GM19452 (cell line): ENCODE measurements around the gene USP36.

Experiments used
- ATAC-seq: cut with Tn5 transposase; IDR thresholded peaks from one replicate; pipeline ENCODE4 v1.9.1; 2021; ENCODE audit not compliant: unreplicated experiment

Gene USP36

DNA sequence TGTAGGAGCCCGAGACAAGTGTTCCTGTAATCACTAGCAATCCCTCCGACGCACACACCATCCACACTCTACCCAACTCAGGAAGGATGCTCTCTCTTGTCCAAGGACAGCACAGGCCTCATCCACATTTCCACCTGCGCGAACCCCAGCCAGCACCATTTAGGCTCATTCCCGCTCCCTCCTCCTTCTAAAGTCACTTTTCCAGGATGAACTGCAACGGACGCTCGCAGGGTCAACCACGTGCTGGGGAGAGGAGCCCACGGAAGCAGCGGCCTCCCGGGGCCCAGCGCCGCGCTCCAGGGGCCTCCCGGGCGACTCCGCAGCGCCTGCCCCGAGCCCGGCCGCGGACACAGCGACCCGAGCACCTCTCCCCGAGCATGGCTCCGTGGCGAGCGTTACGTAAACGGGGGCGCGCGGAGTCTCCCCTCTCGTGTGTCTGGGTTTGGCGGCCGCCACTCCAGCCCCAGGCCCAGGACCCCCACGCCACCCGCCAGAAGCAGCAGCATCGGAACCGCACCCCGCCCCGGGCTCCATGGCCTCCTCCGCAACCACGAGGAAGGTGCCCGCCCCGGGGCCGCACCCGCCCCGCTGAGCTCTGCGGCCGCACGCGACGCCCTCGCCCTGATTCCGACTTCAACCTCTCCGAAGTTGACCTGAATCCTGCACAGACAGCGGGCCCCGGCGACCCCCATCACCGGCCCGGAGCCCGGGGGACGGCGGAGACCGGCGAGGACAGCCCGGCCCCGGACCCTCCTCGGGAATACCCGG is 668 bp downstream of the USP36 start:
- ATAC-seq: peak; percentile 14

DNA sequence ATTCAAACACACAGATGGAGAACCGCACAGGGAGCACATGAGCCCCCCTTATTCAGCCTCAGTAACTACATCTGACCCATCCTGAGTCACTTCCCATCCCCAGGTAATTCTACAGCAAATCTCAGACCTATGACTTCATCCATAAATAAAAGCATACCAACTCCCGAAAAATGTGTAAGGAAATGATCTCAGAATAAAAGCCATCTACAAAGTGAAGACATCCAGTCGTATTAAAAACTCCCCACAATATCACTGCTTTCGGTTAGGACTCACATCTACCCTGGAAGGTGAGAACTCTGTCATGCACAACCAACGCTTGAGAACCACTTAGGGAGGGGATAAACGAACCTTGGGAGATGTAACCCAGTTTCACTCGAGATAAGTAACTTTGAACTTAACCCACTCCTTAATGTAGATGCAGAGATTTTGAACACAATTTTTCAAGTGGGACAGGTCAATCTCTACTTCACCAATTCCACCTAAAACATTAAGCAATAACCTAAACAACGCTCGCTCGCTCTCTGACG is 1.3 kb downstream of the USP36 start:
- no peak for ATAC-seq

GRCh38 chr17:78838574-78839005 is 2.0 kb downstream of the USP36 start:
- no peak for ATAC-seq

DNA sequence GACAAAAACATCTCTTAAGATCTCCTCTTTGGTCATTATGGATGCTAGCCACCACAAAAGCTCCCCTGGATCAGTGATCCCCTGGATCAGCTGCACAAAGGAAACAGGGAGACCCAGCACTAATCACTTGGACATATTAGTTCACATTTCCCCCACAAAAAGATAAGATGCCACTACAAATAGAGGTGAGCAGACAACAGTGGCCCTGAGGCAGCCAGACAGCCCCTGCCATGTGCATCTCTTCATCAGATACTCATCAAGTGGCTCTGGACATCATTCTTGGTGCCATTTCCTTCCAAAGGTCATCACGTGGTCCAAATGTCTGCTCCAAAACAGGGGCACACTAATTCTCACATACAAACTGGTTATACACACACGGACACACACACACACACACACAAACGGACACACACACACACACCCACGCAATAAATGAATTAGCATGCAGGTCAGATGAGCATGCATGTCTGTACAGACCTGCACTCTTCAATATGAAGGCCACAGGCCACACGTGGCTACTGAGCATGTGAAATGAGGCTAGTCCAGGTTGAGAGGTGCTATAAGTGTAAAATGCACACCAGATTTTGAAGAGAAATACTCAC is 4.1 kb downstream of the USP36 start:
- no peak for ATAC-seq

GRCh38 chr17:78834571-78834970 is 6.0 kb downstream of the USP36 start:
- ATAC-seq: no peak

- ATAC-seq: no peak
Observed at GRCh38 chr17:78832541-78832810, 8.1 kb downstream of the USP36 start.

DNA sequence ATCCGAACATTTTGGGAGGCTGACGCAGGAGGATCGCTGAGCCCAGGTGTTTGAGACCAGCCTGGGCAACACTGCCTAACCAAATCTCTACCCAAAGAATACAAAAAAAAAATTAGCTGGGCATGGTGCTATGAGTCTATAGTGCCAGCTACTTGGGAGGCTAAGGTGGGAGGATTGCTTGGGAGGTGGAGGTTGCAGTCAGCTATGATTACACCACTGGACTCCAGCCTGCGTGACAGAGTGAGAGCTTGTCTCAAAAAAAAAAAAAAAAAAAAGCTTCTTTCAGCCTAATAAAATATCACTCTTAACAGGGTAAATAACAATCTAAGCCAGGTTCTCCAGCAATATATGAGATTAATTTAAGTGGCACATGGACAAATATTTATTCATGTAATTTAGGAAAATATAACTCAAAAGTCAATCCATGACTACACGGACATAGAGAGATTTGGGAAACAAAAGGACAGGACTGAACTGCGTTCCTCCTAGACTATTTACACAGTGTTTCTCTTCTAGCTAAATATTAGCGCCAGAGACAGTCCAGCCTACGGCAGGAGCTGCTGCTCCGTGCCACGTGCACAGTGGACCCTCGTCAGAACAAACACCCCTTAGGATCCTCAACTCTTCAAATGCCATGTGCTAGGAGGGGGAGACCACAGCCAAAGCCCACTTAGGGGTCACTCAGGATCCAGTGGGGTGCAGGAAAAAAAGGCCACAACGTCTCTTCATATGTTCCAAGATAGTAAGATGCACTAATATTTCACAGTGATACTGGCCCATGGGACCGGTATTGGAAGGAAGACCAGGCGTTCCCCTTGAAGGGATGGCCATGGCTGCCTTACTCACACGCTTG is 8.7 kb downstream of the USP36 start:
- no peak for ATAC-seq

DNA sequence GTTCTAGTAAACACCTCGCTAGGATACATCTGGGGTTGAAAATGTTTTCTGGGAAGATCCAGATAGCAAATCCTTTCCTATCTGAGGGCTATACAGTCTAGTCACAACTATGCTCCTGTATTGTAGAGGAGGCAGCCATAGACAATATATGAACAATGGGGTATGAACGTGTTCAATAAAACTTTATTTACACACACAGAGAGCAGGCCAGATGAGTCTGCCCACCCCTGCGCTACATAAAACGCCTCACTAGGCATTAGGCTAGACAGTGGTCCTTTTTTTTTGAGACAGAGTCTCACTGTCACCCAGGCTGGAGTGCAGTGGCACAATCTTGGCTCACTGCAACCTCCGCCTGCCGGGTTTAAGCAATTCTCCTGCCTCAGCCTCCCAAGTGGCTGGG is 11.1 kb downstream of the USP36 start:
- no peak for ATAC-seq

GRCh38 chr17:78828470-78829185 is 12.0 kb downstream of the USP36 start:
- no peak for ATAC-seq

DNA sequence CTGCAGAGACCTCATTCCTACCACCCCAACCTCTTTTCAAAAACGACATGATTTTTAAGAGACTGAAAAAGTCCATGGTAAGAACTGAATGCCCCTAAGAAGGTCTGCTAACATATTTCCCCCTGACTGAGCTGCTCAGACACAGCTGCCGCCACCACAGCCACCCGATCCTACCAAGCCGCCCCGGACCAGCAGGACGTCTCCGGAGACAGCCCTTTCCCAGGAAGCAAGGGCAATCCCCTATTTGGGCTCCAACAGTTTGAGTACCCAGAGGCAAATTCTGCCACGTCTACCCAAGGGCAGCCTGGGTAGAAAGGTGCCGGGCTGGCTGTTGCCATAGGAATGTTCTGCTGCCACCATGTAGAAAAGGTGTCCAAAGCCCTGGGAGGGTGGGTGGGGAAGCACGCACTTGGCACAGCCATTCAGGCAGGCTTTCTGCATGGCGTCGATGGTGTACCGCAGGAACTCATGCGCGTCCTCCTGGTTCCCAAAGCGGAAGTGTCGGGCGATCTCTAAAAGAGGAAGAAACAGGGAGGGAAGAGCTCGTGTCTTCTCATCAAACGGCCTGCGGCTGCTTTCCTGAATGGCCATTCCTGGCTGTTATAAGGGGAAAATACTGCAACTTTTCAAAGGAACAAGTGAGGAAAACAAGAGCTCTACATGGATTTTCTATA is 13.6 kb downstream of the USP36 start:
- ATAC-seq: no peak

- ATAC-seq: no peak
Observed at GRCh38 chr17:78826421-78826820, 14.2 kb downstream of the USP36 start.

DNA sequence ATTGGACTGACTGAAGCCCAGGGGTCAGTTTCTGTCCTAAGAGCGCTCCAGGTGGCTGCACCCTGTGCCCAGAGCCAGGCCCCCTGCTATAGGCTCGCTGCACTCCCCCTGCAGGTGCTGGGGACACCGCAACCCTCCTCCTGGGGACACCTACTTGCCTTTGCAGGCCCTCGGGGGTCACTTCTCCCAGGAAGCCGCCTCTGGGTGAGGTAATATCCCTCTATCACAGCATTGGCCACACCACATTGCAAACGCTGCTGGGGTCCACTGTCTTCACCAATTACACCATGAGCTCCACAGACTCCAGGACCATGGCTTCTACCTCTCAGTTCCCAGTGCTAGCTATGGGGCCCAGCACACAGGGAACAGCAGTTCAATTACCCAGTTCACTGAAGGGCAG is 14.9 kb downstream of the USP36 start:
- no peak for ATAC-seq

DNA sequence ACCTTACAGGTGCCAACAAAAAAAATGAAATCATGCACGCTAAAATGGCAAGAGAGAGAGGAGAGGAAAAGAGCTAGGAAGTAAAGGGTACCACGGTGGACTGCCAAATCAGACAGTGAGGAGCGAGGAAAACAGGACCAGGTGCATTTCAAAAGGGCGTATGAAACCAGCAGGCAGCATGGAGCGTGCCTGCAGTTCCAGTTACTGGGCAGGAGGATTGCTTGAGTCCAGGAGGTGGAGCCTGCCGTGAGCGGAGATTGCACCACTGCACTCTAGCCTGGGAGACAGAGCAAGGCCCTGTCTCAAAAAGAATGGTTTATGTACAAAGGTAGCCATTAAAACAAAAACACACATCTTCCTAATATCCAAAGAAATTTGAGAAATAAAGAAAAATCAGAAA is 16.4 kb downstream of the USP36 start:
- no peak for ATAC-seq

- ATAC-seq: no peak
Observed at GRCh38 chr17:78823282-78824046, 17.1 kb downstream of the USP36 start.

DNA sequence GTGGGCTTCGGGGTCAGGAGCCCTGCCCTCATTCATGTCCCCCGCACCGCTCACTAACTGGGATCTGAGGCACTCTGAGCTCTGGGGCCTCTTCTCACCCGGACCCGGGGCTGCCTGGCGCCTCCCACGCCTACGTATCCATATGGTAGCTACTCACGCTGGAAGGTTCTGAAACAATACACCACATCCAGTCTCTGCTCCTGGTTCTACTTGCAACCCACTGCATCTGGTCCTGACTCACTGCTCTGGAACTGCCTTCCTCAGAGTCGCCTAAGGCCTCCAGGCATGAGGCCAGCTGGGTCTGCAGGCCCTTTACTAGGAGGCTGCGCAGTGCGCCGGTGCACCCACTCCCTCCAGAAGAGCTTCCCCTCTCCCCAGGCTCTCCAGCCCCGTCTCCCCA is 18.1 kb downstream of the USP36 start:
- no peak for ATAC-seq

- ATAC-seq: no peak
Observed at GRCh38 chr17:78821961-78822360, 18.7 kb downstream of the USP36 start.

DNA sequence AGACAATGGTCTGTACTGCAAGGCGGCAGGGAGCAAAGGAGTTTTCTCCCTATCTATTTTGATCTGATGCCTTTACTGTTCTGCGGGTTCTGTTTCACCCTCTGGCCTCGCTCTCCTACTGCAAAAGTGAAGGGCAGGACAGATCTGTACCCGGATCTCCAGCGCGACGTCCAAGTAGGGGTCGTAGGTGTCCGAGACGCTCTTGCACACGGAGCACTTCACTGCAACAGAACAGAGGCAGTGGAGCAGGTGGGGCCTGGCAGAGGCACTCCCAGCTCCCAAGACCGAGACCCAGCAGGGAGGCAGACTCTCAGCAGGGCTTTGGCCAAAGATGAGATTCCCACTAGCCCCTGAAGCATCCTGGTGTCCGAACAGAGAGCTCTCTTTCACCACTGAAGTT is 19.8 kb downstream of the USP36 start:
- ATAC-seq: no peak

GRCh38 chr17:78819806-78820792 is 20.5 kb downstream of the USP36 start:
- ATAC-seq: no peak

GRCh38 chr17:78819402-78819801 is 21.2 kb downstream of the USP36 start:
- ATAC-seq: no peak
